Right lobe of liver (tissue), 4 donors: ENCODE measurements around the gene EYA4.

Experiments
- POLR2A ChIP-seq: fragments of 450-650 bp; IDR thresholded peaks from one replicate; pipeline ENCODE4 v1.6.1; 2017; ENCODE audit warnings: antibody characterized with exemption, mild to moderate bottlenecking
- TF ChIP-seq, protein P1 (sequence below), 4 donors: fragments of 200-600 bp in 3 of 4; fragments of 450-650 bp in 1 of 4; IDR thresholded peaks; one replicate each; pipeline versions ENCODE4 v1.5.1 to v1.8.0; 2016 to 2022; ENCODE audit warnings: antibody characterized with exemption in 4 of 4, mild to moderate bottlenecking in 2 of 4
- donor health status: DM: no; HTN: no; CAD: no.
- donor health status: DM: no; HTN: no; CAD: no.
- donor health status: DM: no; HTN: yes; CAD: no.

DNA sequence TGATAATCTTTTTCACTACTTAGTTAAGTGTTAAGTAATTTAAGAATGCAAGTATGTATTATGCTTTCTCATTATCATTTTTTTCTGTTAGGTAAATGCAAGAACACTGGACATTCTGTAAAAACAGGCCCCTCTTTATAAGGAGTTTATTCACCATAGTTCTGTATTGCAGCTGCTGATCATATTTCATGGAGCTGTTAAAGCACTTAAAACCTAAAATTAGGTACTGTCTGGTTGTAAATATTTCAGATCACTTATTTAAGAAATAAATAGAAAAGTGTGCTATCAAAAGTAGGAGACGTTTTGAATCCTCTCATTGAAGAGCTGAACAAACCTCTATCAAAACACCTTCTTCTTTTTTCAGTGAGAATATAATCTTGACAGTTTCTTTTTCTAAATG, 3.9 kb downstream of the EYA4 start:
- TF ChIP-seq, protein P1, sequence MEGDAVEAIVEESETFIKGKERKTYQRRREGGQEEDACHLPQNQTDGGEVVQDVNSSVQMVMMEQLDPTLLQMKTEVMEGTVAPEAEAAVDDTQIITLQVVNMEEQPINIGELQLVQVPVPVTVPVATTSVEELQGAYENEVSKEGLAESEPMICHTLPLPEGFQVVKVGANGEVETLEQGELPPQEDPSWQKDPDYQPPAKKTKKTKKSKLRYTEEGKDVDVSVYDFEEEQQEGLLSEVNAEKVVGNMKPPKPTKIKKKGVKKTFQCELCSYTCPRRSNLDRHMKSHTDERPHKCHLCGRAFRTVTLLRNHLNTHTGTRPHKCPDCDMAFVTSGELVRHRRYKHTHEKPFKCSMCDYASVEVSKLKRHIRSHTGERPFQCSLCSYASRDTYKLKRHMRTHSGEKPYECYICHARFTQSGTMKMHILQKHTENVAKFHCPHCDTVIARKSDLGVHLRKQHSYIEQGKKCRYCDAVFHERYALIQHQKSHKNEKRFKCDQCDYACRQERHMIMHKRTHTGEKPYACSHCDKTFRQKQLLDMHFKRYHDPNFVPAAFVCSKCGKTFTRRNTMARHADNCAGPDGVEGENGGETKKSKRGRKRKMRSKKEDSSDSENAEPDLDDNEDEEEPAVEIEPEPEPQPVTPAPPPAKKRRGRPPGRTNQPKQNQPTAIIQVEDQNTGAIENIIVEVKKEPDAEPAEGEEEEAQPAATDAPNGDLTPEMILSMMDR (IDR thresholded peaks at IDR 0.05) = no peak
- TF ChIP-seq POLR2A = no peak
